H9 (cell line): ENCODE results near the gene TUBGCP6. TPM values are rescaled to one million over a fixed set of nuclear protein-coding genes. Genes with fewer than 3 reads are reported as not detected.

Experiments used
- DNase-seq: peaks from one replicate; pipeline ENCODE4 v3.0.0-alpha.2; 2017
- H2AFZ ChIP-seq: one replicate; pipeline ENCODE4 v1.6.1; 2013; ENCODE audit warnings: mild to moderate bottlenecking, low read length, control low read depth, moderate library complexity
- H2AK5ac ChIP-seq: 2 replicates; pipeline ENCODE4 v1.6.1; 2013; ENCODE audit warnings: low read length, control low read depth, mixed read lengths; ENCODE audit not compliant: insufficient read length
- H2BK120ac ChIP-seq: one replicate; pipeline ENCODE4 v1.6.1; 2013; ENCODE audit warnings: low read depth, mild to moderate bottlenecking, low read length, control low read depth, inconsistent platforms; ENCODE audit not compliant: poor library complexity, severe bottlenecking
- H2BK12ac ChIP-seq: 2 replicates; pipeline ENCODE4 v1.6.1; 2013; ENCODE audit warnings: low read length, control low read depth, mixed read lengths, low read depth; ENCODE audit not compliant: insufficient read length
- H2BK15ac ChIP-seq: 2 replicates; pipeline ENCODE4 v1.6.1; 2013; ENCODE audit warnings: low read depth, low read length, control low read depth
- H2BK20ac ChIP-seq: one replicate; pipeline ENCODE4 v1.6.1; 2013; ENCODE audit warnings: low read depth, mild to moderate bottlenecking, low read length, control low read depth, inconsistent platforms; ENCODE audit not compliant: poor library complexity, severe bottlenecking
- H2BK5ac ChIP-seq: 2 replicates; pipeline ENCODE4 v1.6.1; 2013; ENCODE audit warnings: low read length, control low read depth, mixed read lengths; ENCODE audit not compliant: insufficient read length
- H3K14ac ChIP-seq: 2 replicates; pipeline ENCODE4 v1.6.1; 2013; ENCODE audit warnings: low read length, control low read depth; ENCODE audit not compliant: insufficient read depth
- H3K18ac ChIP-seq: 2 replicates; pipeline ENCODE4 v1.6.1; 2013; ENCODE audit warnings: low read depth, mild to moderate bottlenecking, mixed read lengths, low read length, control low read depth; ENCODE audit not compliant: insufficient read length
- H3K23ac ChIP-seq: 2 replicates; pipeline ENCODE4 v1.6.1; 2013; ENCODE audit warnings: low read length, control low read depth, mixed read lengths, low read depth; ENCODE audit not compliant: insufficient read length
- H3K23me2 ChIP-seq: 2 replicates; pipeline ENCODE4 v1.6.1; 2013; ENCODE audit warnings: low read depth, mild to moderate bottlenecking, mixed read lengths, low read length, control low read depth; ENCODE audit not compliant: insufficient read length, poor library complexity, severe bottlenecking
- H3K27ac ChIP-seq: 2 replicates; pipeline ENCODE4 v1.5.1; 2013; ENCODE audit warnings: low read length, control low read depth, mixed read lengths, low read depth; ENCODE audit not compliant: insufficient read length
- H3K27me3 ChIP-seq: 2 replicates; pipeline ENCODE4 v1.6.1; 2013; ENCODE audit warnings: low read length, control low read depth, inconsistent platforms; ENCODE audit not compliant: insufficient read depth
- H3K4ac ChIP-seq: 2 replicates; pipeline ENCODE4 v1.6.1; 2013; ENCODE audit warnings: low read depth, mild to moderate bottlenecking, control low read depth, inconsistent platforms, low read length, moderate library complexity
- H3K4me1 ChIP-seq: 2 replicates; pipeline ENCODE4 v1.6.1; 2013; ENCODE audit warnings: low read length, control low read depth, inconsistent platforms; ENCODE audit not compliant: insufficient read depth
- H3K4me2 ChIP-seq: 2 replicates; pipeline ENCODE4 v1.6.1; 2013; ENCODE audit warnings: low read length, control low read depth, mixed read lengths; ENCODE audit not compliant: insufficient read length, insufficient read depth
- H3K56ac ChIP-seq: 2 replicates; pipeline ENCODE4 v1.6.1; 2013; ENCODE audit warnings: low read depth, mild to moderate bottlenecking, mixed read lengths, low read length, control low read depth; ENCODE audit not compliant: insufficient read length
- H3K79me1 ChIP-seq: 2 replicates; pipeline ENCODE4 v1.6.1; 2013; ENCODE audit warnings: low read depth, mild to moderate bottlenecking, moderate library complexity, low read length, control low read depth, inconsistent platforms; ENCODE audit not compliant: insufficient read depth, poor library complexity, severe bottlenecking
- H3K79me2 ChIP-seq: 2 replicates; pipeline ENCODE4 v1.6.1; 2013; ENCODE audit warnings: low read length, control low read depth, inconsistent platforms; ENCODE audit not compliant: insufficient read depth
- H3K9ac ChIP-seq: 2 replicates; pipeline ENCODE4 v1.6.1; 2013; ENCODE audit warnings: low read length, control low read depth, mixed read lengths; ENCODE audit not compliant: insufficient read length; ENCODE audit errors: extremely low read depth
- H3K9me3 ChIP-seq: one replicate; pipeline ENCODE4 v1.6.1; 2013; ENCODE audit warnings: low read depth, low read length, inconsistent platforms; ENCODE audit not compliant: control insufficient read depth
- H3T11ph ChIP-seq: one replicate; pipeline ENCODE4 v1.6.1; 2013; ENCODE audit warnings: mild to moderate bottlenecking, low read length, control low read depth, inconsistent platforms
- H4K20me1 ChIP-seq: one replicate; pipeline ENCODE4 v1.6.1; 2013; ENCODE audit not compliant: control insufficient read depth, insufficient read length, insufficient read depth
- H4K5ac ChIP-seq: 2 replicates; pipeline ENCODE4 v1.6.1; 2013; ENCODE audit warnings: low read depth, mild to moderate bottlenecking, mixed read lengths, low read length, control low read depth; ENCODE audit not compliant: insufficient read length
- H4K8ac ChIP-seq: replicated peaks from 2 replicates; pipeline ENCODE4 v1.6.1; 2013; ENCODE audit warnings: low read length, control low read depth, mixed read lengths, low read depth; ENCODE audit not compliant: insufficient read length
- H4K91ac ChIP-seq: 2 replicates; pipeline ENCODE4 v1.6.1; 2013; ENCODE audit warnings: low read depth, mild to moderate bottlenecking, moderate library complexity, mixed read lengths, low read length, control low read depth; ENCODE audit not compliant: insufficient read length
- H3K27ac Mint-ChIP-seq, 3 experiments: 2 replicates in 2 of 3; 3 replicates in 1 of 3; pipeline ENCODE4 v1.8.0; 2020 to 2021; ENCODE audit warnings: mixed read lengths in 3 of 3, mild to moderate bottlenecking in 1 of 3, moderate library complexity in 1 of 3
- H3K27me3 Mint-ChIP-seq: 2 replicates; pipeline ENCODE4 v1.8.0; 2021; ENCODE audit warnings: low read depth, mild to moderate bottlenecking, moderate library complexity, mixed read lengths
- H3K36me3 Mint-ChIP-seq, 3 experiments: 2 replicates in 2 of 3; 3 replicates in 1 of 3; pipeline ENCODE4 v1.8.0; 2020 to 2021; ENCODE audit warnings: low read depth in 3 of 3, mixed read lengths in 3 of 3; ENCODE audit not compliant: insufficient read depth in 1 of 3
- H3K4me1 Mint-ChIP-seq, 2 experiments: 2 replicates each; pipeline ENCODE4 v1.8.0; 2020; ENCODE audit warnings: mixed read lengths in 2 of 2
- H3K4me3 Mint-ChIP-seq, 2 experiments: 2 replicates in 1 of 2; 3 replicates in 1 of 2; pipeline ENCODE4 v1.8.0; 2020 to 2021; ENCODE audit warnings: mild to moderate bottlenecking in 2 of 2, mixed read lengths in 2 of 2, moderate library complexity in 1 of 2
- H3K9me3 Mint-ChIP-seq, 2 experiments: 2 replicates in 1 of 2; 3 replicates in 1 of 2; pipeline ENCODE4 v1.8.0; 2020; ENCODE audit warnings: mild to moderate bottlenecking in 2 of 2, mixed read lengths in 2 of 2, moderate library complexity in 1 of 2
- CTCF ChIP-seq: fragments of 200-600 bp; sonication (generic); conservative IDR thresholded peaks from 3 replicates; pipeline ENCODE4 v1.8.0; 2021; ENCODE audit warnings: antibody characterized with exemption, mild to moderate bottlenecking
- WGBS: extraction: QIAGEN DNeasy Blood & Tissue Kit; methylation state at CpG from one replicate; pipeline ENCODE4 v1.1.7; 2013; ENCODE audit warnings: missing lambda C conversion rate, low lambda C conversion rate, mixed read lengths; ENCODE audit not compliant: insufficient read length; ENCODE audit errors: extremely low coverage; 5-methylcytosine and 5-hydroxymethylcytosine counted together
- total RNA-seq: library from RNA; stranded (reverse); gene quantifications from 2 replicates; pipeline ENCODE4 v1.2.1, GENCODE V29; 2021

Gene TUBGCP6
- total RNA-seq, 1 experiment from 2014 or later: 29.0 TPM

- H3K27me3 Mint-ChIP-seq: no peaks in the 10 kb centered on the region
- no peaks in the 10 kb centered on the region; a peak in 1 of 5 replicates for H3K9me3 Mint-ChIP-seq
- Histone ChIP-seq H3K4ac (no peak overlapping the region), H3K4me2 (no peak overlapping the region), H2BK15ac (no peak overlapping the region), H2BK120ac (no peak overlapping the region), H3K79me2 (no peaks in the 10 kb centered on the region), H3T11ph (no peak overlapping the region), H4K8ac (no peak overlapping the region), H2AK5ac (no peak overlapping the region), H3K27me3 (no peaks in the 10 kb centered on the region), H3K14ac (no peak overlapping the region), H2BK20ac (no peak overlapping the region), H3K9ac (no peak overlapping the region), H3K4me1 (no peaks in the 10 kb centered on the region), H2AFZ (no peak overlapping the region), H3K9me3 (no peaks in the 10 kb centered on the region), H3K23me2 (peaks cover 3% of the 10 kb centered on the region), H3K79me1 (no peaks in the 10 kb centered on the region), H4K91ac (no peak overlapping the region), H3K27ac (no peak overlapping the region), H4K5ac (no peak overlapping the region), H2BK12ac (no peak overlapping the region), H3K56ac (no peak overlapping the region), H2BK5ac (no peak overlapping the region), H4K20me1 (no peaks in the 10 kb centered on the region), H3K23ac (no peak overlapping the region), H3K18ac (no peak overlapping the region)
- whole genome bisulfite sequencing: no CpG with 5 or more reads among the region's 45 CpGs
- no peaks in the 10 kb centered on the region for H3K4me1 Mint-ChIP-seq
- H3K27ac Mint-ChIP-seq: no peak overlapping the region
- DNase-seq: no peak
- H3K36me3 Mint-ChIP-seq: peaks cover 22 to 52% (median 48%) of the 10 kb centered on the region in 3 experiments
- no peak overlapping the region for H3K4me3 Mint-ChIP-seq
- TF ChIP-seq CTCF: no peak
Measured at GRCh38 chr22:50282361-50283155, 37.7 kb upstream of the TUBGCP6 start.
